D721Med (cell line): ENCODE measurements around the gene SPATS2.
A peak's percentile ranks its signal among the peaks of the same experiment; 100 is the strongest.
"Not testable (repeated sequence)": the region's sequence is repeated elsewhere in the genome, so short reads cannot be mapped to it uniquely, and the experiment has no call there.

ENCODE experiments used
- DNase-seq: peaks from one replicate; pipeline ENCODE4 v3.0.0; 2011; ENCODE audit warnings: low spot score; ENCODE audit not compliant: insufficient read length
- FAIRE-seq: peaks from 2 replicates; lab custom pipeline; 2011; peaks lifted over from hg19 to GRCh38; lab: Jason Lieb, UNC
- TF ChIP-seq, protein P1 (sequence below): IDR thresholded peaks from 2 replicates; pipeline ENCODE4 v1.5.1; 2012; ENCODE audit warnings: mild to moderate bottlenecking, control low read depth; ENCODE audit not compliant: insufficient read depth; ENCODE audit errors: missing control alignments

Gene SPATS2

DNA sequence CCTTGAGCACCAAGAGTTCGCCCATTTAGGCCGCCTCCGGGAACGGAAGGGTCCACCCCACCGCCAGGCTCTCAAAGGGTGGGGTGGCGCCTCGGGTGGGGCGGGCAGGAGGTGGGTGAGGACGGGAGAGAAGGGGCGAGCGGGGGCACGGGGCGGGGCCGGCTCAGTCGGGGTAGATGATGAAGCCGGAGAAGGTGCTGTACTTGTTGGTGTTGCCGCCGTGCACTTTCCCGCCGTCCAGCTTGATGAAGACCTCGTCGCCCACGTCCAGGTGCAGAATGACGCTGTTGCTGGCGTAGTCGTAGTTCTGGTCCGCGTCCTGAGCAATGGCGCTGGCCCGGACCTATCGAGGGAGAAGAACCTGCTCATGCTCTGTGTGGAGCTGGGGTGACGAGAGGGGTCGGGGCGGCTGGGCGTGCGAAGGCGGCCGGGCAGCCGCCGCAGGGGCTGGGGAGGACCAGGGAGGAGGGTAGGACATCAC, 34.3 kb upstream of the SPATS2 start:
- TF ChIP-seq, protein P1, sequence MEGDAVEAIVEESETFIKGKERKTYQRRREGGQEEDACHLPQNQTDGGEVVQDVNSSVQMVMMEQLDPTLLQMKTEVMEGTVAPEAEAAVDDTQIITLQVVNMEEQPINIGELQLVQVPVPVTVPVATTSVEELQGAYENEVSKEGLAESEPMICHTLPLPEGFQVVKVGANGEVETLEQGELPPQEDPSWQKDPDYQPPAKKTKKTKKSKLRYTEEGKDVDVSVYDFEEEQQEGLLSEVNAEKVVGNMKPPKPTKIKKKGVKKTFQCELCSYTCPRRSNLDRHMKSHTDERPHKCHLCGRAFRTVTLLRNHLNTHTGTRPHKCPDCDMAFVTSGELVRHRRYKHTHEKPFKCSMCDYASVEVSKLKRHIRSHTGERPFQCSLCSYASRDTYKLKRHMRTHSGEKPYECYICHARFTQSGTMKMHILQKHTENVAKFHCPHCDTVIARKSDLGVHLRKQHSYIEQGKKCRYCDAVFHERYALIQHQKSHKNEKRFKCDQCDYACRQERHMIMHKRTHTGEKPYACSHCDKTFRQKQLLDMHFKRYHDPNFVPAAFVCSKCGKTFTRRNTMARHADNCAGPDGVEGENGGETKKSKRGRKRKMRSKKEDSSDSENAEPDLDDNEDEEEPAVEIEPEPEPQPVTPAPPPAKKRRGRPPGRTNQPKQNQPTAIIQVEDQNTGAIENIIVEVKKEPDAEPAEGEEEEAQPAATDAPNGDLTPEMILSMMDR, result no peak
- no peak for FAIRE-seq
- DNase-seq, result no peak

DNA sequence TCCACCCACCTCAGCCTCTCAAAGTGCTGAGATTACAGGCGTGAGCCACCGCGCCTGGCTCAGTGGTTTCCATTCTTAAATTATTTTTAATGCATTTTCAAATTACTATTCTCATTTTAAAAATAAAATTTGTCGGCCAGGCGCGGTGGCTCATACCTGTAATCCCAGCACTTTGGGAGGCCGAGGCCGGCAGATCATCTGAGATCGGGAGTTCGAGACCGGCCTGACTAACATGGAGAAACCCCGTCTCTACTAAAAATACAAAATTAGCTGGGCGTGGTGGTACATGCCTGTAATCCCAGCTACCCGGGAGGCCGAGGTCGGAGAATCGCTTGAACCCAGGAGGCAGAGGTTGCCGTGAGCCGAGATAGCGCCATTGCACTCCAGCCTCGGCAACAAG, 33.5 kb upstream of the SPATS2 start:
- not testable (repeated sequence) for FAIRE-seq, DNase-seq

DNA sequence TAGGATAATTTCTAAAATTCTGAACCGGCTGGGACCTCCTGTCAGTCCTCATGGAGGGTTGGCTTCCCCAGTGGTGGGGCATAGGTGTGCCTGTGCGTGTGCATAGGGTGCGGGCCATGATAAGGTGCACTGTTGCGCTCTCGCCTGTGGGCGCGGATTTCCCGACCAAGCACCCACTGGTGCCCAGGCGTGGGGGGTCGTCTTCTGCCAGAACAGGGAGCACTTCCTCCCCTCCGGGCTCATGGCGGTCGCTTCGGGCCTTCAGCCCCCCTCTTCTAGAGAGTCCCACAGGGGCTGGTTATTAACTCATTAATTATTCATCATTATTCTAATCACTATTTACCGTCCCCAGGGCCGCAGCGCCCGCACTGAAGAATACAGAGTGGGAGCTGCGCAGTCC, 33.0 kb upstream of the SPATS2 start:
- no peak for DNase-seq
- TF ChIP-seq, protein P1, result no peak
- FAIRE-seq, result no peak

DNA sequence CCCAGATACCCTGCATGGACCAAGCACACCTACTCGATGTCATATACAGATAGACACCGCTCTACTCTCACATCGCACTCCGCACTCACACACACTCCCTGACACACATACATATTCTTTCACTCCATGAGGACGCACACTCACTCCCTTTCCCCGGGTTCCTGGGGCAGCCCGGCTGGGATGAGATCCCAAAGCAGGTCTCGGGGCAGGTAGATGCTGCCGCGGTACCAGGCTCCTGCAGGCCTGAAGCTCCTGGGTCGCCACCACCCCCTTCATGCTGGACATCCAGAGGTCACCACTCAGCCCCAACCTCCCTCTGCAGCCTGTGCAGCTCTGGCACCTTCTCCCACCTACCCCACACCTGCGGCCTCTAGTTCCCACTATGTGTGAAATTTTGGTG, 32.6 kb upstream of the SPATS2 start:
- no peak for FAIRE-seq
- DNase-seq, result no peak
- TF ChIP-seq, protein P1, result no peak

DNA sequence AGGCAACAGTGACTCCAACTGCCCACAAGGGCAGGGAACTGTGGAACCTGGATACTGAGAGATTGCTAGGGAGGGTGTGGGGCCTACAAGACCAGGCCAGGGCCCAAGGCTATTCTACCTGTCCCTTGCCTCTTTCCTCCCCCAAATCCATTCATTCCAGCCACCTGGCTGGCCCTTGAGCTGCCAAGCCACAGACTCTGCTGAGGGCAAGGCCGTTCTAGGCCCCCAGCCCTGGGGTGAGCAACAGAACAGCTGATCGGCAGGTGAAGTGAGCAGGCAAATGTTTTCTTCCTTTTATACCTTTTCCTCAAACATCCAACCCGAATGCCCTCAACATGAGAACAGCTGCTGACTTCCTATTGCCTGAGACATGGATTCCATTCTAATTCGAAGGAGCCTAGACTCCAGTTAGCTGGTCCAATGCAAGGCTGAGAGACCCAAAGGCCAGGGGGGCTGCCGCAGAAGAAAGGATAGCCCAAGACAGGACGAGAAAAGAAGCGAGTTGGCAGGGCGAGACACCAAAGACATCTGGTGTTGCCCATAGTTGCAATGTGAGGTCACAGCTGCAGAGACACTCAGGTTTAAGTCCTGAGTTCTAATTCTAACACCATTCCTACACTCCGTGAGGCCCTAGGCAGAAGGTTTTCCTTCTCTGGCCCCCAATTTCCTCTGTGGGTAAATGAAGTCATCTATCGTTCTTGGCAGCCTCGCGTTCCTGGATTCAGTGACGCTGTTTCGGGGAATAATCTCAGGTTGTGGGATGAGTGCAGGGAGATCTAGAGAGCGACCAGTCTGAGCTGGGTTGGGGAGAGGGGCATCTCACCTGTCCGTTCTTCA, 31.9 kb upstream of the SPATS2 start:
- no peak for FAIRE-seq
- DNase-seq, result no peak
- TF ChIP-seq, protein P1, result no peak

DNA sequence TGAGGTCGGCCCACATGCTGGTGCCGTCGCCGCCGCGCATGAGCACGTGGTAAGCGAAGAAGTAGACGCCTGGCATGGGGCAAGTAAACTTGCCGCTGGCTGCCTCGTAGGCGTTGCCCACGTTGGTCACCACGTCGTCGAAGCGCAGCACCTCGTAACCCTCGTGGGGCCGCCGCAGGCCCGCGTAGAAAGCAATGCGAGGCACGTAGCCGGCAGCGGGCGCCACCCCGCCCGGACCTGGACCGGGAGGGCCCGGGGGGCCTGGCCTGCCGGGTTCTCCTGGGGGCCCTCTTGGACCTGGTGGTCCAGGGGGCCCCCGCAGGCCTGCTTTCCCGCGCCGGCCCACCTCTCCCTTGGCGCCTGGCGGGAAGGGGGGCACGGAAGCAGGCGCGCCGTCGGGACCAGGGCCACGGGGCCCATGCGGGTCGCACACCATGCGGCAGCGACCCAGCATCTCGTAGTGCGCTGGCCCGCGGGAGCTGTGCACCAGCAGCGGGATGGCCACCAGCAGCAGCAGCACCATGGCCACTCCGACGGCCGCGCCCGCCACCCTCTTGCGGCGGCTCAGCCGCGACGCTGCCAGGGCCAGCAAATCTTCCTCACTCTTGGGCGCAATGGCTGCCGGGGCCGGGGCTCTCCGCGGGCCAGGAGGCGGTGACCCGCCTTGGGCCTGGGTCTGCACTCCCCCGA, 31.2 kb upstream of the SPATS2 start:
- no peak for FAIRE-seq
- TF ChIP-seq, protein P1, result no peak
- no peak for DNase-seq

DNA sequence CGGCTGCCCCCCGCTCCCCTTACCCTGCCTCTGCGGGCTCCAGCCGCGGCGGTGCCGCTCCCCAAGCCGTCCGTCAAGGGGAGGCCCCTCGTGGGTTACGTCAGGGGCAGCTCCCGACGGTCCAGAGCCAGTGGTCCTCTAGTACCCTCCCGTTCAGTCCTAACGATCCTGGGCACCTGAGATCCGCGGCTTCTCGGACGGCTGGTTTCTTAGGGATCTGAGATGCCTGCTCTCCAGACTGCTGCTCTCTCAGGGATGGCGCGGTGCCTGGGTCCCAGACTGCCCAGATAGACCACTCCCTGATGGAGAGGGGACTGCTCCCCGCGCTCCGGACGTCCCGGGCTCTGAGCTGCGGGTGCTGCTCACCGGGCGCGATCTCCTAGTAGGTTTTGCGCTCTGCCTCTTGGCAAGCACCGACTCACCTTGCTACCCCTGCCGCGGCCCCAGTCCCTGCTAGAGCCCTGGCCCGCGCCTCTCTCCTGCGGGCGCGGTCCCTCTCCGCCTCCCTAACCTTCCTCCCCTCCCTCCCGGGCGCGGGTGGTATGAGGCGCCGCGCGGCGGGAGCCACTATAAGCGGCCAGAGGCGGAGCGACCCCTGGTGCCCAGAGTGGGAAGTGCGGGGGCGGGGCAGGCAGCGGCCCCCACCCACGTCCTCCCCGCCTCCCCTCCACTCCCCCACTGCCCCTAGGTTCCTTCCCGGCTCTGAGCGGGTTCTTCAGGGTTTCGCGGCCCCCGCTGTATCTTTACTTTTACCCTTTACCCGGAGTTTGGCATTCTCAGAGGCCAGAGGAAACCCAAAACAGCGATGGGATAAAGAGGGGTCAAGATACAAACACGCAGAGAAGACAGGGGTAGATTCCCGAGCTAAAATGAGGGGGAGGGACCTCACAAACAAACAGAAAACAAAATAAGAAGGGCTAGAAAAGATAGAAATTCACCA, 30.3 kb upstream of the SPATS2 start, which contains the start of gene C1QL4:
Gene C1QL4, minus strand, starts transcription at position 544 of the 940 bp plus-strand sequence. CDS start 711 bp downstream, outside the sequence.
- FAIRE-seq (no peak), DNase-seq (peak; percentile 98)
- TF ChIP-seq, protein P1, result peak; percentile 64
